Activated T-helper 2 cell treated with anti-CD3 and anti-CD28 coated beads, Interferon-gamma antibody, Interleukin-2, Interleukin-4, amounts not matched to agents 10 μg/mL and 5 μg/mL and 100 μg/mL, durations not matched to agents 14 hours and 24 hours and 36 hours (primary cell): Measurements from ENCODE around the gene ZNF667. TPM values are rescaled to one million over a fixed set of nuclear protein-coding genes. Genes with fewer than 3 reads are reported as not detected.

ENCODE experiments used
- DNase-seq: peaks from one replicate; pipeline ENCODE4 v3.0.0; 2021; ENCODE audit warnings: low spot score
- H3K27ac Mint-ChIP-seq: one replicate; pipeline ENCODE4 v1.8.0; 2021; ENCODE audit warnings: mixed read lengths
- H3K27me3 Mint-ChIP-seq: one replicate; pipeline ENCODE4 v1.8.0; 2021; ENCODE audit warnings: low read depth, mixed read lengths
- H3K36me3 Mint-ChIP-seq: one replicate; pipeline ENCODE4 v1.8.0; 2021; ENCODE audit warnings: low read depth, mixed read lengths
- H3K4me1 Mint-ChIP-seq: one replicate; pipeline ENCODE4 v1.8.0; 2021; ENCODE audit warnings: low read depth, mixed read lengths
- H3K4me3 Mint-ChIP-seq: one replicate; pipeline ENCODE4 v1.8.0; 2021; ENCODE audit warnings: low read depth, mild to moderate bottlenecking, moderate library complexity, mixed read lengths
- H3K9me3 Mint-ChIP-seq: one replicate; pipeline ENCODE4 v1.8.0; 2021; ENCODE audit warnings: mixed read lengths
- intact Hi-C: fragments of 100-400 bp; cut with micrococcal nuclease; formaldehyde crosslinking; loops from one replicate; pipeline ENCODE4 v1.15.1; 2023
- total RNA-seq: library from RNA; stranded (reverse); gene quantifications from 2 replicates; pipeline ENCODE4 v1.2.3, GENCODE V29; 2022

The ZNF667 gene
- total RNA-seq, 1 donor from 2014 or later: 0.09 TPM

- H3K4me3 Mint-ChIP-seq: no peak overlapping the region
- intact Hi-C loops: no loop called here
- peaks cover 94% of the 10 kb centered on the region for H3K9me3 Mint-ChIP-seq
- H3K27ac Mint-ChIP-seq: no peak overlapping the region
- H3K4me1 Mint-ChIP-seq: no peaks in the 10 kb centered on the region
- DNase-seq: no peak
- H3K27me3 Mint-ChIP-seq: no peaks in the 10 kb centered on the region
- peaks cover 54% of the 10 kb centered on the region for H3K36me3 Mint-ChIP-seq
Measured at GRCh38 chr19:56423276-56423984, 53.7 kb downstream of the ZNF667 start.

DNA sequence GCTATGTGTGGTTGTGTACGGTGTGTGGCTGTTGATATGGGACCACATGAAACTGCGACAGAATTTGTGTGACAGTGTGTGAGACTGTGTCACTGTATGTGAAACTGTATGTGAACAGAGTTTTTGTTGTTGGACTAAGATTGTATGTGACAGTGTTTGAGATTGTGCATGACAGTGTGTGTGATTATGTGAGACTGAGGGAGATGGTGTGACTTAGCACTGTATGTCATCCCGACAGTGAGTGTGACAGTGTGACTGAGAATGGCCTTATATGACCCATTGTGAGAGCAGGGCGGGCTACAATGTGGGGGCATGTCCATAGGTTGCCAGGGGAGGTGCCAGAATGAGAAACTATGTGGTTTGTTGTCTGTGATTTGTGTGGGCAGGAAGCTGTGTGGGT is 72.1 kb downstream of the ZNF667 start:
- H3K36me3 Mint-ChIP-seq: peaks cover 60% of the 10 kb centered on the region
- no peak for DNase-seq
- H3K9me3 Mint-ChIP-seq: peaks cover 70% of the 10 kb centered on the region
- H3K4me1 Mint-ChIP-seq: peaks cover 14% of the 10 kb centered on the region
- intact Hi-C loops: loop anchor here (10.0 kb wide), 2 partner anchors 90 to 160 kb away; partner anchors contain the start of genes ZNF470 and ZSCAN5A
- peak overlapping the region; percentile 85 for H3K4me3 Mint-ChIP-seq
- no peak overlapping the region for H3K27ac Mint-ChIP-seq
- H3K27me3 Mint-ChIP-seq: no peaks in the 10 kb centered on the region

- peaks cover 70% of the 10 kb centered on the region for H3K9me3 Mint-ChIP-seq
- H3K4me3 Mint-ChIP-seq: peak overlapping the region; percentile 85
- H3K36me3 Mint-ChIP-seq: peaks cover 57% of the 10 kb centered on the region
- peak overlapping the region; percentile 60 for H3K27ac Mint-ChIP-seq
- no peak for DNase-seq
- intact Hi-C loops: loop anchor here (1.0 to 10.0 kb wide), 3 partner anchors 11 to 160 kb away; partner anchors contain the start of genes ZNF470, ZNF582 and ZSCAN5A
- H3K27me3 Mint-ChIP-seq: no peaks in the 10 kb centered on the region
- H3K4me1 Mint-ChIP-seq: peaks cover 14% of the 10 kb centered on the region
Measured at GRCh38 chr19:56404705-56405056, 72.5 kb downstream of the ZNF667 start.

- no peaks in the 10 kb centered on the region for H3K27me3 Mint-ChIP-seq
- intact Hi-C loops: loop anchor here (1.0 to 10.0 kb wide), 3 partner anchors 11 to 161 kb away; partner anchors contain the start of genes ZNF470, ZNF582 and ZSCAN5A
- peak; percentile 86 for DNase-seq
- H3K9me3 Mint-ChIP-seq: peaks cover 74% of the 10 kb centered on the region
- H3K4me1 Mint-ChIP-seq: peaks cover 14% of the 10 kb centered on the region
- peaks cover 59% of the 10 kb centered on the region for H3K36me3 Mint-ChIP-seq
- peak within 1 kb of the TSS; percentile 96 for H3K27ac Mint-ChIP-seq
- H3K4me3 Mint-ChIP-seq: peak within 1 kb of the TSS; percentile 85
Measured at GRCh38 chr19:56403764-56404704, 73.1 kb downstream of the ZNF667 start, which contains the start of gene ZNF583. TSS of gene ZNF583 (plus strand) at chr19:56404332. CDS start at chr19:56407115, 2,783 bp downstream.

DNA sequence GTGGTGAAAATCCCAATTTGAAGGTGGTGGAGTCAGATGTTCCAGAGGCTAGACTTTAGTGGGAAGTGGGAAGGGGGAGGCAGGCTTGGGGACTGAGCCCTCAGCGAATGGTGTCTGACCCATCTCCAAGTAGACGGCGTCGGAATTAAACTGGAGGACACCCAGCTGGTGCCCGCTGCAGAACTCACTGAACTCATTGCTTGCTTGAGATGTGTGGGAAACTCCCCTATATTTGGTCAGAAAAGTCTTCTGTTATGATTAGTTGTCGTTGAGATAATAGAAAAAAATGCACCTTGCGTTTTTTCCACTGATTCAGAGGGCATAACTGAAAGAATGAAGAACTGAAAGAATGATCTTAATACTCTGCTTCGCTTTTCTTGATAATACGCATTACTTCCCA is 73.9 kb downstream of the ZNF667 start:
- no peaks in the 10 kb centered on the region for H3K27me3 Mint-ChIP-seq
- no peak for DNase-seq
- peaks cover 53% of the 10 kb centered on the region for H3K36me3 Mint-ChIP-seq
- H3K4me3 Mint-ChIP-seq: peak overlapping the region; percentile 85
- H3K27ac Mint-ChIP-seq: peak overlapping the region; percentile 96
- H3K4me1 Mint-ChIP-seq: peaks cover 14% of the 10 kb centered on the region
- intact Hi-C loops: loop anchor here (10.0 kb wide), 2 partner anchors 88 to 162 kb away; partner anchors contain the start of genes ZNF470 and ZSCAN5A
- H3K9me3 Mint-ChIP-seq: peaks cover 69% of the 10 kb centered on the region

GRCh38 chr19:56400485-56400884 is 76.7 kb downstream of the ZNF667 start:
- no peak overlapping the region for H3K27ac Mint-ChIP-seq
- peaks cover 70% of the 10 kb centered on the region for H3K9me3 Mint-ChIP-seq
- no peak overlapping the region for H3K4me3 Mint-ChIP-seq
- no peaks in the 10 kb centered on the region for H3K27me3 Mint-ChIP-seq
- H3K36me3 Mint-ChIP-seq: peaks cover 44% of the 10 kb centered on the region
- intact Hi-C loops: loop anchor here (10.0 kb wide), 2 partner anchors 86 to 164 kb away; partner anchors contain the start of genes ZNF470 and ZSCAN5A
- peaks cover 14% of the 10 kb centered on the region for H3K4me1 Mint-ChIP-seq
- DNase-seq: no peak

- Mint-ChIP-seq H3K4me1 (peaks cover 5% of the 10 kb centered on the region), H3K9me3 (peaks cover 74% of the 10 kb centered on the region), H3K4me3 (no peak overlapping the region), H3K36me3 (peaks cover 45% of the 10 kb centered on the region), H3K27me3 (no peaks in the 10 kb centered on the region), H3K27ac (no peak overlapping the region)
- intact Hi-C loops: loop anchor here (10.0 kb wide), 1 partner anchor 1756 kb away; the partner anchor contains the start of gene ZNF329
- no peak for DNase-seq
Measured at GRCh38 chr19:56398809-56399208, 78.3 kb downstream of the ZNF667 start.

DNA sequence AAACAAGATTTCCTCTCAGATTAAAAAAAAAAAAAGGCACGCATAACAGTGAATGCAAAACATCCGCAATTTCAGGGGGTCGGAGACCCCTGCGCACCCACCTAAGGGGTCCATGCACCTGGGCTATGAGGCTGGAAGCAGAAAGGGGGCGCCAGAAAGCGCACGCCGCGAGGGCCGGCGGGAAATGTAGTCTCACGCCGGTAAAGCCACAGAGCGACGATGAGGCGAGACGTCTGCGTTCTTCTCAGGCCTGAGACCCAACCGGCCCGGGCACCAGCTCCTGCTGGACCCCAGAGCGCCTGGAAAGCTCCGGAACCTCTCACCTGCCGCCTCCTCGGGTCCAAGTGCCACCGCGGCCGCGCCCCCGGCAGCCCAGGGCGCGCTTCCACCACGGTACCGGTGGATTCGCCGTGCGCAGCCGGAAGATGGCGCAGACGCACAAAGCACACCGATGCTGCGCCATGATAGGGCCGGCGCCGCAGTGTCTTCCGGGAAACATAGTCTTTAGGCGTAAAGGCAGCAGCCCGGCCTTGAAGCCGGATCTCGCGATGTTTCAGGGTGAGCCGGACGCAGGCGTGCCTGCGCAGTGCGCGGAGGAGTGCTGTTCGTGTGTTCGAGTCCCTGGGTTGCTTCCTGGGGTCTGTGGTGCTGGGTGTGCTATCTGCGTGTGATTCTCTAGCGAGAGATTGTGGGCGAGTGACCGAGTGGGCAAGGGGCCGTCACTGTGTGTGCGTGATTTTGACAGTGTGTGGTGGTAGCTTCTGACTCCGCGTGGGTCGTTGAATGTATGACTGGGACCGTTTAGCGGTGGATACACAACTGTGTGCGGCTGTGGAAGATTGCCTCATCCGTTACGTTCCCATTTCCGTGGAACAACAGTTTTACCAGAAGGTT is 83.8 kb downstream of the ZNF667 start, which contains the start of gene ZNF582:
ZNF582 (minus strand) TSS at position 416 of the 894 bp plus-strand sequence. CDS start 1,782 bp downstream, outside the sequence.
- Mint-ChIP-seq H3K9me3 (peaks cover 76% of the 10 kb centered on the region), H3K4me1 (peaks cover 3% of the 10 kb centered on the region), H3K36me3 (peaks cover 47% of the 10 kb centered on the region), H3K27me3 (no peaks in the 10 kb centered on the region), H3K27ac (peak within 1 kb of the TSS; percentile 85), H3K4me3 (peak within 1 kb of the TSS; percentile 85)
- DNase-seq: peak; percentile 85
- intact Hi-C loops: loop anchor here (1.0 to 10.0 kb wide), 2 partner anchors 11 to 1761 kb away; partner anchors contain the start of genes ZNF329 and ZNF583

Other genes starting within 250 kb of the ZNF667 start
- gene EDDM13, start 204.6 kb downstream of the ZNF667 start, total RNA-seq: 1.7 and 2.2 TPM in 2 replicates
- gene ZSCAN5A, start 162.5 kb downstream of the ZNF667 start, total RNA-seq: 9.1 and 10.3 TPM in 2 replicates
- gene ZNF582, start 83.8 kb downstream of the ZNF667 start, total RNA-seq: 1.3 and 1.4 TPM in 2 replicates
- 1.5 and 1.7 TPM in 2 replicates for gene ZNF583, start 73.0 kb downstream of the ZNF667 start, total RNA-seq
- gene ZNF471, start 30.5 kb upstream of the ZNF667 start, total RNA-seq: 0.05 TPM in 2 replicates
- 1.2 and 2.8 TPM in 2 replicates for gene ZFP28, start 61.6 kb upstream of the ZNF667 start, total RNA-seq
- gene ZNF470, start 90.1 kb upstream of the ZNF667 start, total RNA-seq: 2.1 and 3.3 TPM in 2 replicates
- 4.9 and 5.4 TPM in 2 replicates for gene ZNF71, start 118.0 kb upstream of the ZNF667 start, total RNA-seq
- not detected in 2 replicates for gene SMIM17, start 165.8 kb upstream of the ZNF667 start, total RNA-seq
- 0.09 and 0.30 TPM in 2 replicates for gene ZNF835, start 194.4 kb upstream of the ZNF667 start, total RNA-seq